ENCODE results near the gene INSC.

The INSC gene

GRCh38 chr11:15095736-15096228 lies 18.9 kb upstream of the INSC start (continued):
- TF ChIP-seq POU6F1 (CRISPR knock-in tag; IDR thresholded peaks at IDR 0.05; ENCODE audit: borderline replicate concordance, low read depth) (no peak), ZNF565 (CRISPR knock-in tag; conservative IDR thresholded peaks at IDR 0.05; ENCODE audit: low read depth) (no peak), SNAI2 (CRISPR knock-in tag; IDR thresholded peaks at IDR 0.05) (no peak), PPARA (CRISPR knock-in tag; IDR thresholded peaks at IDR 0.05; ENCODE audit: borderline replicate concordance) (no peak), TCF4 (CRISPR knock-in tag; IDR thresholded peaks at IDR 0.05; ENCODE audit: borderline replicate concordance) (no peak), BACH2 (CRISPR knock-in tag; IDR thresholded peaks at IDR 0.05; ENCODE audit: borderline replicate concordance) (no peak), ZFP3 (CRISPR knock-in tag; IDR thresholded peaks at IDR 0.05) (no peak), OSR1 (CRISPR knock-in tag; IDR thresholded peaks at IDR 0.05) (no peak), ZFP30 (CRISPR knock-in tag; IDR thresholded peaks at IDR 0.05) (no peak)

- ATAC-seq, result no peak
- no peak for TF ChIP-seq TOX (CRISPR knock-in tag; IDR thresholded peaks at IDR 0.05; ENCODE audit: borderline replicate concordance)
- no peak for TF ChIP-seq CSDC2 (CRISPR knock-in tag; IDR thresholded peaks at IDR 0.05)
- TF ChIP-seq PPARA (CRISPR knock-in tag; IDR thresholded peaks at IDR 0.05; ENCODE audit: borderline replicate concordance), result no peak
Measured at GRCh38 chr11:15097411-15097810, 17.3 kb upstream of the INSC start.

- TF ChIP-seq ESRRG (CRISPR knock-in tag; IDR thresholded peaks at IDR 0.05), result no peak
- TF ChIP-seq PPARA (CRISPR knock-in tag; IDR thresholded peaks at IDR 0.05; ENCODE audit: borderline replicate concordance), result no peak
- TF ChIP-seq ZC3H10 (CRISPR knock-in tag; IDR thresholded peaks at IDR 0.05), result no peak
- no peak for TF ChIP-seq ZNF70 (CRISPR knock-in tag; IDR thresholded peaks at IDR 0.05)
- TF ChIP-seq CSDC2 (CRISPR knock-in tag; IDR thresholded peaks at IDR 0.05), result no peak
- no peak for TF ChIP-seq RARB (CRISPR knock-in tag; IDR thresholded peaks at IDR 0.05)
- TF ChIP-seq ZFP3 (CRISPR knock-in tag; IDR thresholded peaks at IDR 0.05), result no peak
- no peak for TF ChIP-seq ZNF565 (CRISPR knock-in tag; conservative IDR thresholded peaks at IDR 0.05; ENCODE audit: low read depth)
- no peak for TF ChIP-seq POU6F1 (CRISPR knock-in tag; IDR thresholded peaks at IDR 0.05; ENCODE audit: borderline replicate concordance, low read depth)
- TF ChIP-seq ISL1 (CRISPR knock-in tag; IDR thresholded peaks at IDR 0.05), result no peak
- TF ChIP-seq GLIS3 (CRISPR knock-in tag; IDR thresholded peaks at IDR 0.05), result no peak
- TF ChIP-seq SNAI2 (CRISPR knock-in tag; IDR thresholded peaks at IDR 0.05), result no peak
- ATAC-seq, result no peak
Measured at GRCh38 chr11:15099267-15099666, 15.5 kb upstream of the INSC start.

- TF ChIP-seq CSRNP3 (CRISPR knock-in tag; IDR thresholded peaks at IDR 0.05) (no peak), ZNF565 (CRISPR knock-in tag; conservative IDR thresholded peaks at IDR 0.05; ENCODE audit: low read depth) (no peak), BACH2 (CRISPR knock-in tag; IDR thresholded peaks at IDR 0.05; ENCODE audit: borderline replicate concordance) (no peak), ZFP3 (CRISPR knock-in tag; IDR thresholded peaks at IDR 0.05) (no peak), TCF4 (CRISPR knock-in tag; IDR thresholded peaks at IDR 0.05; ENCODE audit: borderline replicate concordance) (no peak), ZFP30 (CRISPR knock-in tag; IDR thresholded peaks at IDR 0.05) (no peak), GLIS3 (CRISPR knock-in tag; IDR thresholded peaks at IDR 0.05) (no peak), ISL1 (CRISPR knock-in tag; IDR thresholded peaks at IDR 0.05) (no peak), OSR1 (CRISPR knock-in tag; IDR thresholded peaks at IDR 0.05) (no peak), ZC3H10 (CRISPR knock-in tag; IDR thresholded peaks at IDR 0.05) (no peak), ZNF70 (CRISPR knock-in tag; IDR thresholded peaks at IDR 0.05) (no peak), CREB5 (CRISPR knock-in tag; IDR thresholded peaks at IDR 0.05; ENCODE audit: low read depth) (no peak), RARB (CRISPR knock-in tag; IDR thresholded peaks at IDR 0.05) (no peak), TSHZ2 (CRISPR knock-in tag; IDR thresholded peaks at IDR 0.05) (no peak), SNAI2 (CRISPR knock-in tag; IDR thresholded peaks at IDR 0.05) (no peak), ZNF8 (CRISPR knock-in tag; IDR thresholded peaks at IDR 0.05) (no peak)
- ATAC-seq, result peak; percentile 96
Measured at GRCh38 chr11:15101072-15101709, 13.5 kb upstream of the INSC start.
